Kidney glomerular epithelial cell (primary cell): ENCODE measurements around the gene TM9SF1.
A peak's percentile ranks its signal among the peaks of the same experiment; 100 is the strongest.

ENCODE experiments used
- DNase-seq: peaks from one replicate; lab custom pipeline; 2025; lab: John Stamatoyannopoulos, UW

Gene TM9SF1

DNA sequence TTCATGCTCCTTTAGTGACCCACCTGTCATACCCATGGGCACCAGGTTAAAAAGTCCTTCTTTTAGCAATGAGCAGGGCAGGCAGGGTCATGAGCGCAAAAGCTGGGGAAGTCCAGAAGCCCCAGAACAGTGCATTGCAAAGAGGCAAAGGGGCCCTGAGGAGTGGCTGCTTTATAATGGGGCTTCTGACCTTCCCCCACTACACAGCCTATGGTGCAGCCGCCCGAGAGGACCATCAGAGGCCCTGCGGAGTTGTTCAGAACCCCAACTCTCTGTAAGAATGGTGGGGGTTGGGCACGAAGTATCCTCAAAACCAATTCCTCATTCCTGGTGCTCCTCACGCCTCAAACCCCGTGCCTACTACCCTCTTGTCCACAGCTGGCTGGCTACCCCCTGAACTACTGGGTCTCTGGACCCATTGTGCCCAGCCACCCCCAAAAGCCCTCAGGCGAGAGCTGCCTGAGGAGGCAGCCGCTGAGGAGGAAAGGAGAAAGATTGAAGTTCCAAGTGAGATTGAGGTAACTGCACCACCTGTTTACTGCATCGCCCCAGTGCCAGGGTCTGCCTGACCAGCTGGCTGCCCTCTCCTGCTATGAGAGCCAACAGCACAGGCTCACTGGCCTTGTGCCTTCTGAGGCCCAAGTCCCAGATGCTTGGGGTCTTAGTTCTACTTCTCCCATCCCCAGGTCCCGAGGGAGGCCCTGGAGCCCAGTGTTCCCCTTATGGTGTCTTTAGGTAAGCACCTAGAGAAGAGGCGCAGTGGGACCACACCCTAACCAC, 16.7 kb downstream of the TM9SF1 start:
- DNase-seq, result no peak

DNA sequence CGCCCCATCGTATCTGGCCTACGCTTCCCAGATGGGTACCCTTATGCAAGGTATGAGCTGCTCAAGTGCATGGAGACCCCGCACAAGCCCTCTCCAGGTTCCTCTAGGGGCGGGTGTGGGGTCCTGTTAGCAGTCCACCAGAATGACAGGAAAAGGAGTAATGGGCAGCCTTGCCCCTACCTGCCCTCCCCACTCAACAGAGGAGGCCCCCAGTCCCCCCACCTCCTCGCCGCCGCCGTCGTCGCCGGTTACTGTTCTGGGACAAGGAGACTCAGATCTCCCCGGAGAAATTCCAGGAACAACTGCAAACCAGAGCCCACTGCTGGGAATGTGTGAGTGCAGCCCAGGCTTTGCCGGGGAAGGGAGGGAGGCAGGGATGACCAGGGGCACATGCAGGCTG, 17.4 kb downstream of the TM9SF1 start:
- no peak for DNase-seq

DNA sequence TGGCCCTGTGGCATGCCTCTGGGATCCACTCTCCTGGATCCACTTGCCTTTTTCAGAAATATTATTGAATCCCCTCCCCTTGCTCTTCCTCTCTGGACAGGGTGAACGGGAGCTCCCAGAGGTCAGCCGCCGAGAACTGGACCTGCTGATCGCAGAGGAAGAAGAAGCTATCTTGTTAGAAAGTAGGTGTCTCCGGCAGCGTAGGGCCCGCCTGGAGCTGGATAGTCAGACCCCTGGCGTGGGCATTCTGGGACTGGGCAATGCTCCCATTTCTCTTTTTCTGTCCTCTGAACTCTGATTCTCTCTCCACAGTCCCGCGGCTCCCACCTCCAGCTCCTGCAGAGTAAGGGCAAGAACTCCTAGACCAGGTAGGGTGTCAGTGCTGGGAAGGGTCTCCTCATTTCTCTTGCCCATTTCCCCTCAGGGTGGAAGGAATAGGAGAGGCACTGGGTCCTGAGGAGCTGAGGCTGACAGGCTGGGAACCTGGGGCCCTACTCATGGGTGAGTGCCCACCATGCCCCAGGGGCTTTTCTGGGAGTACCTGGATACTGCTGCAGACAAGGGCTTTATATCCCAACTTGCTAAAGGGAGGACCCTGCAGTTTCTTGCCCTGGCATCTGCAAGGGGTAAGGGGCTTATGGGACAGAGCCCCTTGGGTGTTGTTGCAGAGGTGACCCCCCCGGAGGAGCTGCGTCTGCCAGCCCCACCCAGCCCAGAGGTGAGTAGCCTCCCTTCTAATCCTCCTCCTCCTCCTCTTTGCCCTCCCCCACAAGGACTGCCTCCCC, 18.0 kb downstream of the TM9SF1 start:
- no peak for DNase-seq

DNA sequence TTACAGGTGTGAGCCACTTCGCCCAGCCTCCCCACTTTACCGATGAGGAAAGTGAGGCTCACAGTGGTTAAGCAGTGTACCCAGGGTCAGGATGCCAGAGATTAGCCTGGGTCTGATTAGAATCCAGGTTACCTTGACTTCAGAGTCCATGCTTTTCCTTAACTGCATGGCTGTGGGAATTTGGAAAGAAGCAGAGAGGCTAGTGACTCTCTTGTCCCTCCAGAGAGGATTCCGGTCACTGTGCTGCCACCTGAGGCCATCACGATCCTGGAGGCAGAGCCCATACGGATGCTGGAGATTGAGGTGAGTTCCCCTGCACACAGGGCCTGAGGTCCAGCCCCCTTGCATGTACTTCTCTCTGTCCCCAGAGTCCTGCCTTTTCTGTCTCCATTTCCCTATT, 18.6 kb downstream of the TM9SF1 start:
- no peak for DNase-seq

DNA sequence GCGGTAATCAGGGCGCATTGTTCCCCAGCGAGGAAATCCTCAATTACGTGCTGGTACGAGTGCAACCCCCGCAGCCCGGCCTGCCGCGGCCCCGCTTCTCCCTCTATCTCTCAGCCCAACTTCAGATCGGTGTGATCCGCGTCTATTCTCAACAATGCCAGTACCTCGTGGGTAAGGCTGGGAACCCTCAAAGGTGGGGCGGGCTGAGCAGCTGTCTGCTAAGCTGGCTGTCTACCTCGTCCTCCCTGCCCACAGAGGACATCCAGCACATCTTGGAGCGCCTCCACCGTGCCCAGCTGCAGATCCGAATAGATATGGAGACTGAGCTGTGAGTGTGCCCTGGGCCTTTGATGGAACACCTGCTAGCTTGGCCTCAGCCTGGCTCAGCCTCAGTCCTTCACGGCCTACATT, 22.4 kb downstream of the TM9SF1 start:
- DNase-seq, result no peak

DNA sequence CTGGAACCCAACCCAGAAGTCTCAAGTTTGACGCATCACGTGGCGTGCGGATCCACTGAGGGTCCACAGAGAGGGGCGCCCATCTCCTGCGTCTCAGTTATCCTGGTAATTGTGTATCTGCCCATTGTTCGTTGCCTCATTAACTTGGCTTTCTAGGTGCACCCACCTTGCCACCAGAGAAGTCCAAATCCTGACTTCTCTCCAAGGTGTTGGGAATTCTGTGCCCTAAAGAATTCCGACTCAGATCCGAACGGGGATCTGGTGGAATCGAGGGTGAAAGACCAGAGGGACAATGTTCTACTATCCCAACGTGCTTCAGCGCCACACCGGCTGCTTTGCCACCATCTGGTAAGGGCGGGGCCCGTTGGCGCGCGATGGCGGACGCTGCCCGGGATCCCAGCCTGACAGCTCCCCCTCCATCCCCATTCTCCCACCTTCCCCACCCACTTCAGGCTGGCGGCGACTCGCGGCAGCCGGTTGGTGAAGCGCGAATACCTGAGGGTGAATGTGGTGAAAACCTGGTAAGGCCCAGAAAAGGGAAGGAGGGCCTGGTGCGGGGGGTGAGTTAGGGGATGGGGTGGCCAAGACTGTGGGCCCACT, 22.9 kb downstream of the TM9SF1 start:
- no peak for DNase-seq

DNA sequence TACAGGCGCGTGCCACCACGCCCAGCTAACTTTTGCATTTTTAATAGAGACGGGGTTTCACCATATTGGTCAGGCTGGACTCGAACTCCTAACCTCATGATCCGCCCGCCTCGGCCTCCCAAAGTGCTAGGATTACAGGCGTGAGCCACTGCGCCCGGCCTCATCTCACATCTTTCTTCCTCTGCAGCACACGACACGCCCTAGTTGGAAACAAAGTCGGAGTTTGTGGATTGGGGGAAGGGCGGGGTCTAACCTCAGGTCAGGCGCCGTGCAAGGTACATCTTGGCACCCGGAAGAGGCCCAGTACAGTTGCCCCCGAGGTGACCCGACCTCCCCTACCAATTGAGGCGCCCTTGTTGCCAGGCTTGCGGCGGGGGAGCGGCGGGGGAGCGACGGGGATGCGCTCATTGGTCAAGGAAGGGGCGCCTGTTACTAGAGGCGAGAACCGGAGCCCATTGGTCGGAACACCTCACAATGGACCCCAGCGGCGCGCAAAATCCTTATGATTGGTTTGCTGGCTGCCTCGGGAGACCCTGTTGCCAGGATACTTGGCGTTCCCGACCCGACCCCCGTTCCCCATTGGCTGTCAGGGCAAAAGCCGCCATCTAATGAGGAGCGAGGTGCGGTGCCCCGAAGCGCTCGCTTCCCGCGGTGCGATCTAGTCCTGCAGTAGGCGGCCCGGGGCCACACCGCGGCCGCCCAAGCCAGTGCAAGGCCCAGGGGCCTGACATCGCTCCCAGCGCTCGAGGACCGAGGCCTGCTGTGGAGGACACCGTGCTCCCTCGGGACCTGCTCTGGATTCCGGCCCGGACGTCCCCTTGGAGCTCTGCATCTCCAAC, 23.6 kb downstream of the TM9SF1 start, which contains the start of gene REC8:
TSS of gene REC8 (plus strand) at position 659 of the 839 bp plus-strand sequence. CDS start 473 bp downstream, outside the sequence.
- DNase-seq, result peak; percentile 75

DNA sequence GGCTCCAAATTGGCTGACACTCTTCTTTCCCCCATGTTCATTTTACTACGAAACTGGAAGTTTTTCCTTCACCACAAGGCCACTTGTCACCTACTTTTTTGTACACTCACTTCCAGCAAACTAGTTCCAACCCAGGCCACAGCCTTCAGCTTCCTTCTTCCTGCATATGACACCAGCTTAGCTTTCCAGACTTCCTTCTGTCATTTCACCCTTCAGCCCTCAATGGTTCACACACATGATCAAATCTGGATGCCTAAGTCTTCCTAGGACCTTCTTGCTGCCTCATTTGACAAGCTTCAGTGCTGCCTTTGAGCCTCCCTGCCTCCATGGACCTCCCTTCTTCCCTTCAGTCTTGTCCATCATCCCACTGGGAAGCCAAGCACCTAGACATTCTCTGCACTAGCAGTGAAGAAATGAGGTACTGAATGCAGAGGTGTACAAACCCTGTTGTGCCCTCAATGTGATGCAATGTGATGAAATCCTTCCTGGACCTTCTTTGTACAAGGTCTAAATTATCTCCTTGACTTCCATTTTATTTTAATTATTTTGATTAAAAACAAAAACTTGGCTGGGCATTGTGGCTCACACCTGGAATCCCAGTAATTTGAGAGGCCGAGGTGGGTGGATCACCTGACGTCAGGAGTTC, 27.6 kb downstream of the TM9SF1 start:
- no peak for DNase-seq

DNA sequence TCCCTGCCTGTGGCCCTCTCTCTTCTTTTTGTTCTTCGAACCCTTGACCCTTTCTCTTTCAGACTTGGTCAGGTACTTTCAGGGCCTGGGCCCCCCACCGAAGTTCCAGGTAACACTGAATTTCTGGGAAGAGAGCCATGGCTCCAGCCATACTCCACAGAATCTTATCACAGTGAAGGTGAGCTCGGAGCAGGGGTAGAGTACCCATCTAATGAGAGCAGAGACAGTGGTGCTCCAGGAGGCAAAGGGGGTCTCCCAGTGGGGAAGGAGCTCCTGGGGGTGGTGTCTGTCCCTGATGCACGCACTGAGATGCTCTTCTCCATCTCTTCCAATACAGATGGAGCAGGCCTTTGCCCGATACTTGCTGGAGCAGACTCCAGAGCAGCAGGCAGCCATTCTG, 29.5 kb downstream of the TM9SF1 start:
- DNase-seq, result no peak

DNA sequence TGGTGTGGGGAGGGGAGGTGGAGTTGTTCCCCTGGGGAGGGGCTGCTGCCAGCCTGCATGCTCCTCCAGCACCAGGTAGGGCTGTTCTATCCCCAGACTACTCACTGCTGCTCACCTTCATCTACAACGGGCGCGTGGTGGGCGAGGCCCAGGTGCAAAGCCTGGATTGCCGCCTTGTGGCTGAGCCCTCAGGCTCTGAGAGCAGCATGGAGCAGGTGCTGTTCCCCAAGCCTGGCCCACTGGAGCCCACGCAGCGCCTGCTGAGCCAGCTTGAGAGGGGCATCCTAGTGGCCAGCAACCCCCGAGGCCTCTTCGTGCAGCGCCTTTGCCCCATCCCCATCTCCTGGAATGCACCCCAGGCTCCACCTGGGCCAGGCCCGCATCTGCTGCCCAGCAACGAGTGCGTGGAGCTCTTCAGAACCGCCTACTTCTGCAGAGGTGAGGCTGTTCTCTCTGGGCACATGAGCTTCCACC, 30.7 kb downstream of the TM9SF1 start:
- DNase-seq, result no peak

DNA sequence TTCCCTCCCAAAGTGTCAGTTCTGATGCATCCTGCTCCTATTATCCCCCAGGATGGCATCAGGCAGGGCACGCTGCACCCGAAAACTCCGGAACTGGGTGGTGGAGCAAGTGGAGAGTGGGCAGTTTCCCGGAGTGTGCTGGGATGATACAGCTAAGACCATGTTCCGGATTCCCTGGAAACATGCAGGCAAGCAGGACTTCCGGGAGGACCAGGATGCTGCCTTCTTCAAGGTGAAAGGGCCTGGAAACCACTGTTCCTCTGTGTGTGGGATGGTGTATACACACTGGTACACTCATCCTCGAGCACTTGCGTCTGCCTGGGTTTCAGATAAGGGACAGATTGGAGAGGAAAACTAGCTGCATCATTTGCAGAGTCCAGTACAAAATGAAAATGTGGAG, 33.1 kb downstream of the TM9SF1 start:
- DNase-seq, result no peak

DNA sequence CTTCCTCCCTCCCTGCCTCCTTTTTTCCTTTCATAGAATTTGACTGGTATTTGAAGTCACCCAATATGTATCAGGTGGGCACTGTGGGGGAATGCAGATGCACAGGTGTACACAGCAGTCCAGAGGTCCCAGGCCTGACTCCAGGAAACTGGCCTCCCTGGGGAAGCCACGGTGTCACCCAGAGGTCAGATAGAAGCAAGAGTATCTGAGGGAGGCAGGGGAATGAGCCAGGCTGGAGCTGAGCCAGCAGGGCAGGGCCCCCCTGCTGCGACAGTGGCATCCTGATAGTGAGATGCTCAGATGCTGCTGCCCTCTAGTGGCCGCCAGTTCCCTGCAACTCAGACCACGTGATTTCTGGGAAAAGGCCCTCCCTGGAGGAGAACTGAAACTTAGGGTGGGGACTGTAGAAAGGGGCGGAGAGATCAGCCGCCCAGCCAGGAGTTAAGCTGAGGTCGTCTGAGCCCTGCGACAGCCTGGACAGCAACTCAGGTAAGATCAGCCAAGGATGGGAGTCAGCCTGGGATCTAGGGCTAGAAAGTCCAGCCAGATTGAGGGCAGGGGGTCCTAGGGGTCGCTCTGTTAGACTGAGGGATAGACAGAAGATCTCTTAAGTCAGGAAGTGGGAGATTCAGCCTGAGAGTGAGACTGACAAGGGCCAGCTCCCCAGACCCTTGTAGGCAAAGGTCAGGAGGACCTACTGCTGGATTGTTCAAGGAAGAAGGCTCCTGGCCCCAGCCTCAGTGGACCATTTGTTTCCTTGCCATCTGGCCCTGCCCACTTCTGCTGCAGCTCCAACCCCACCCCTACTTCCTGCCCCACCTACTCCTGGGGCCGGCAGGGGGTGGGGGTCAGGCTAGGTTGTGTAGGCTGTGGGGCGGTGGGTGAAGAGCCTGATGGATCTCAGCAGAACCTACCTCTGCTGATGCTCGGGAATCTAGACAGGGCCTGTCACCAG, 34.1 kb downstream of the TM9SF1 start, which contains the start of gene IRF9:
TSS of gene IRF9 (plus strand) at position 416 of the 955 bp plus-strand sequence. CDS start 880 bp downstream, outside the sequence.
- DNase-seq, result peak; percentile 96

DNA sequence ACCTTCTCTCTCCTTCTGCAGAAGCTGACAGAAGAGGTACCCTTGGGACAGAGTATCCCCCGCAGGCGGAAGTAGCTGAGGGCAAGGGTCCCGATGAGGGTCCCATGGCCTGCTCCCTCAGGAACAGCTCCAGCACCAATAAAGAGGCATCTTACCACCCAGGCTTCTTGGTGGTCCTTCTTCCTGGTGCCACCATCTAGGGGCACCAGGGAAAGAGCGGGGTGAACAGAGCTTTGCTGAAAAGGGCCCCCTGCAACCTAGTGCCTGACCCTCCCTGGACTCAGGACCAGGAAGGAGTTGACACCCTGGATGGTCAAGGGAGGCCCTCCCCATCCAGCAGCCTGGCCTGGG, 34.8 kb downstream of the TM9SF1 start:
- no peak for DNase-seq

DNA sequence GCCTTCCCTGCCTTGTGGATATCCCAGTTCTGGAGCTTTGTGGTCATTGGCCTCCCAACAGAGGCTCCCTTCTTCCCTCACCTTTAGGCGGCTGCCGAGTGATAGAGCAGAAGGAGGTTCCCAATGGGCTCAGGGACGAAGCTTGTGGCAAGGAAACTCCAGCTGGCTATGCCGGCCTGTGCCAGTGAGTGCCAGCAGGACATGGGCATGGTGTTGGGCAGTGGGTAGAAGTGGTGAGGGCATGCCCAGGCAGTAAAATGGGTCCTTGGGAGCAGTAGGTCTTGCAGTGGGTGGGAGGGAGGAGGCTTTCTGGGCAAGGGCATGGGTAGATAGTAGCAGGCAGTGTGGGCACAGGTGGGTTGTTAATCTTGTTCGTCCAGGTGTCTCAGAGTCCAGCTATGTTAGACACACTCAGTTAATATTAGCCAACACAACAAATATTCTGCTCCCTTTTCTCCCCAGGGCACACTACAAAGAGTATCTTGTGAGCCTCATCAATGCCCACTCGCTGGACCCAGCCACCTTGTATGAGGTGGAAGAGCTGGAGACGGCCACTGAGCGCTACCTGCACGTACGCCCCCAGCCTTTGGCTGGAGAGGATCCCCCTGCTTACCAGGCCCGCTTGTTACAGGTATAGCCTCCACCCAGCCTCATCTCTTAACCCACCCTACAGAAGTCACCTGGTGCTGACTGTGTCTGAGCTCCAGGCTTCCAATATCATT, 35.3 kb downstream of the TM9SF1 start:
- DNase-seq, result no peak

DNA sequence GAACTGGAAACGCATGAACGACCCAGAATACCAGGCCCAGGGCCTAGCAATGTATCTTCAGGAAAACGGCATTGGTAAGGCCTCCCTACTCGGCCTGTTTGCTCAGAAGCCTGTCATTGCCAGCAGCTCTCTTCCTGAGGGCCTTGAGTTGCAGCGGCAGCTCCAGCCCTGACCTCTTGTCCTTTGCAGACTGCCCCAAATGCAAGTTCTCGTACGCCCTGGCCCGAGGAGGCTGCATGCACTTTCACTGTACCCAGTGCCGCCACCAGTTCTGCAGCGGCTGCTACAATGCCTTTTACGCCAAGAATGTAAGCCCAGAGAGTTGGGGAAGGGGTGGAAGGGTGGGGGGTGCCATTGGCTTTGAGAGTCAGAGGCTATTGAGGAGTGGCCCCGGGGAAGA, 37.9 kb downstream of the TM9SF1 start:
- no peak for DNase-seq

DNA sequence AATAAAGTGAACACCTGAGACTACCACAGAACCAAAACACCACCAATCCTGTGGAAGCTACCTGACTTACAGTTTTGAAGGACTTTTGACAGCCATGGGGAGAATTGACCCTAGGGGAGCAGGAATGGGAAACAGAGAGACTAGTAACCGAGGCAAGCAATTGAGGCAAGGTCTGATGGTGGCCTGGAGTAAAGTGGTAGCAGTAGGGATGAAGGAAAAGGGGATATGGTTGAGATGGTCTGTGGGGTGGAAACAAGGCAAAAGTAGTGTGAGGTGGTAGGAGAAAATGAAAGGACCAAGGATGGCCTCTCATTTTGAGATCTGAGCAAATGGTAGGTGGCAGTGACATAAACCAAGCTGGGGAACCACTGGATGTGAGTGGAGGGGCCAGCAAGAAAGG, 38.4 kb downstream of the TM9SF1 start:
- no peak for DNase-seq

DNA sequence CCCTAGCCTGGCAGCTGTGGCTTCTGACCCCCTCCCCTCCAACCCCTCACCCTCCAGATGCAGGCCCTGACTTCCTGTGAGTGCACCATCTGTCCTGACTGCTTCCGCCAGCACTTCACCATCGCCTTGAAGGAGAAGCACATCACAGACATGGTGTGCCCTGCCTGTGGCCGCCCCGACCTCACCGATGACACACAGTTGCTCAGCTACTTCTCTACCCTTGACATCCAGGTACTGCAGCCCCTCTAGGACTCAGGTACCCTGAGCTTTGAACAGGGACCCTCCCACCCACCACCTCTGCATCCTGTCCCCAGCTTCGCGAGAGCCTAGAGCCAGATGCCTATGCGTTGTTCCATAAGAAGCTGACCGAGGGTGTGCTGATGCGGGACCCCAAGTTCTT, 40.1 kb downstream of the TM9SF1 start:
- DNase-seq, result no peak

DNA sequence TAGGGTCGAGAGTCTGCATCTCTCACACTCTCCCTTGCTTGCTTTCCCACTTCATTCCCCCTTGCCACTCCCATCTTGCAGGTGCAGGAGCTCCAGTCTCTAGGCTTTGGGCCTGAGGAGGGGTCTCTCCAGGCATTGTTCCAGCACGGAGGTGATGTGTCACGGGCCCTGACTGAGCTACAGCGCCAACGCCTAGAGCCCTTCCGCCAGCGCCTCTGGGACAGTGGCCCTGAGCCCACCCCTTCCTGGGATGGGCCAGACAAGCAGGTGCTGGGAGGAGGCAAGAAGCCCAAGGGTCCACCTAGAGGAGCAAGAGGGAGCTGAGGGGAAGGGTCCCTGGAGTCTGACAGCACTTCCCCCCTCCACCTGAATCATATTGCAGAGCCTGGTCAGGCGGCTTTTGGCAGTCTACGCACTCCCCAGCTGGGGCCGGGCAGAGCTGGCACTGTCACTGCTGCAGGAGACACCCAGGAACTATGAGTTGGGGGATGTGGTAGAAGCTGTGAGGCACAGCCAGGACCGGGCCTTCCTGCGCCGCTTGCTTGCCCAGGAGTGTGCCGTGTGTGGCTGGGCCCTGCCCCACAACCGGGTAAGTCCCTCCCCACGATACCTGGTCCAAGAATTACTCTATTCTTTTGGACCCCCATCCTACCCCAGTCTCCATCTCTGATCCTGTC, 43.7 kb downstream of the TM9SF1 start:
- DNase-seq, result no peak

DNA sequence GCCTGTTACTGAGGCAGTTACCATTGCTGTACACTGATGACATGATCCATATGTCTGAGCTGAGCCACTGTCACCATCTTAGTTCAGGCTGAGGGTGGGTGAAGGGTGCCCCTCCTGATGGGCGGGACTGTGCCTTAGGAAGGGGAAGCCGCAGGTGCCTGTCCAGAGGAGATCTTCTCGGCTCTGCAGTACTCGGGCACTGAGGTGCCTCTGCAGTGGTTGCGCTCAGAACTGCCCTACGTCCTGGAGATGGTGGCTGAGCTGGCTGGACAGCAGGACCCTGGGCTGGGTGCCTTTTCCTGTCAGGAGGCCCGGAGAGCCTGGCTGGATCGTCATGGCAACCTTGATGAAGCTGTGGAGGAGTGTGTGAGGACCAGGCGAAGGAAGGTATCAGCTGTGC, 44.2 kb downstream of the TM9SF1 start:
- no peak for DNase-seq
